Activated CD4-positive, alpha-beta T cell treated with anti-CD3 and anti-CD28 coated beads, Interleukin-2, amount 10 ng/mL, durations not matched to agents 24 days and 14 days (primary cell): ENCODE measurements around the gene BACH2. TPM values are rescaled to one million over a fixed set of nuclear protein-coding genes. Genes with fewer than 3 reads are reported as not detected.
"Not testable (repeated sequence)": the region's sequence is repeated elsewhere in the genome, so short reads cannot be mapped to it uniquely, and the experiment has no call there.

Experiments used
- DNase-seq: peaks from one replicate; pipeline ENCODE4 v3.0.0; 2022
- H3K27ac Mint-ChIP-seq: one replicate; pipeline ENCODE4 v1.8.0; 2022; ENCODE audit warnings: mild to moderate bottlenecking, mixed read lengths
- H3K27me3 Mint-ChIP-seq: one replicate; pipeline ENCODE4 v1.8.0; 2022; ENCODE audit warnings: mixed read lengths
- H3K36me3 Mint-ChIP-seq: one replicate; pipeline ENCODE4 v1.8.0; 2022; ENCODE audit warnings: low read depth, mild to moderate bottlenecking, mixed read lengths
- H3K4me1 Mint-ChIP-seq: one replicate; pipeline ENCODE4 v1.8.0; 2021; ENCODE audit warnings: mixed read lengths
- H3K4me3 Mint-ChIP-seq: one replicate; pipeline ENCODE4 v1.8.0; 2022; ENCODE audit warnings: mild to moderate bottlenecking, moderate library complexity, mixed read lengths
- H3K9me3 Mint-ChIP-seq: one replicate; pipeline ENCODE4 v1.8.0; 2021; ENCODE audit warnings: mixed read lengths
- intact Hi-C: fragments of 100-400 bp; cut with micrococcal nuclease; formaldehyde crosslinking; loops from one replicate; pipeline ENCODE4 v1.15.1; 2023
- total RNA-seq: library from RNA; stranded (reverse); gene quantifications from 2 replicates; pipeline ENCODE4 v1.2.3, GENCODE V29; 2022

Gene BACH2
- total RNA-seq, 1 donor from 2014 or later: 69.2 TPM

DNA sequence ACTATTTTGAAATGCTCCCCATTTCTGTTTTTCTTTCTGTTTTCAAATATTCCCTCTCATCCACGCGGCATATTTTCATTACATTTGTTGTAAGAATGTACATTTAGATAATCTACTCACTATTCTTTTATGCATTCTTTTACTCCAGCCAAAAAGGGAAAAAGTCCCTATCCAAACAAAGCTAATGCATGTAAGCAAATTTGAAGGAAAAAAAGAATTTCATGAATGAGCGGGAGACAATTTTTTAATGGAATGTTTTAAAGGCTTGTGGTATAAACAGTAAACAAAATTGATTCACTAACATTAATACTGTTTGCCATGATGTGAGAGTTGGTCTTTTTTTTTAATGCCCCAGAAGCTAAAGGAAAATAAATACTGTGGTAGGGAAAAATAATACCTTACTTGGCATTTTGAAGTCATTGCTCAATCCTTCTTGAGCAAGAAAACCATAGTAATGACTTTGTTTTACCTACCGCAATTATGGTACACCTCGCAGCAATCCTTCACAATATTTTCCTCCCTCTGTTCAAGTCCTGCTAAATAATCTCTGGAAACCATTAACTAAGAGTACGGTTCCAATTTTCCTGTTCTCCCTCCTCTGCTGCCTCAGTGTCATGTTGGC lies 79.0 kb downstream of the BACH2 start:
- Mint-ChIP-seq H3K9me3 (peaks cover 2% of the 10 kb centered on the region), H3K36me3 (peaks cover 16% of the 10 kb centered on the region), H3K27ac (no peak overlapping the region), H3K4me3 (no peak overlapping the region), H3K4me1 (peaks cover 39% of the 10 kb centered on the region), H3K27me3 (no peaks in the 10 kb centered on the region)
- no peak for DNase-seq
- intact Hi-C loops: loop anchor here (1.0 to 10.0 kb wide), 8 partner anchors 15 to 177 kb away; no protein-coding TSS in a partner anchor

DNA sequence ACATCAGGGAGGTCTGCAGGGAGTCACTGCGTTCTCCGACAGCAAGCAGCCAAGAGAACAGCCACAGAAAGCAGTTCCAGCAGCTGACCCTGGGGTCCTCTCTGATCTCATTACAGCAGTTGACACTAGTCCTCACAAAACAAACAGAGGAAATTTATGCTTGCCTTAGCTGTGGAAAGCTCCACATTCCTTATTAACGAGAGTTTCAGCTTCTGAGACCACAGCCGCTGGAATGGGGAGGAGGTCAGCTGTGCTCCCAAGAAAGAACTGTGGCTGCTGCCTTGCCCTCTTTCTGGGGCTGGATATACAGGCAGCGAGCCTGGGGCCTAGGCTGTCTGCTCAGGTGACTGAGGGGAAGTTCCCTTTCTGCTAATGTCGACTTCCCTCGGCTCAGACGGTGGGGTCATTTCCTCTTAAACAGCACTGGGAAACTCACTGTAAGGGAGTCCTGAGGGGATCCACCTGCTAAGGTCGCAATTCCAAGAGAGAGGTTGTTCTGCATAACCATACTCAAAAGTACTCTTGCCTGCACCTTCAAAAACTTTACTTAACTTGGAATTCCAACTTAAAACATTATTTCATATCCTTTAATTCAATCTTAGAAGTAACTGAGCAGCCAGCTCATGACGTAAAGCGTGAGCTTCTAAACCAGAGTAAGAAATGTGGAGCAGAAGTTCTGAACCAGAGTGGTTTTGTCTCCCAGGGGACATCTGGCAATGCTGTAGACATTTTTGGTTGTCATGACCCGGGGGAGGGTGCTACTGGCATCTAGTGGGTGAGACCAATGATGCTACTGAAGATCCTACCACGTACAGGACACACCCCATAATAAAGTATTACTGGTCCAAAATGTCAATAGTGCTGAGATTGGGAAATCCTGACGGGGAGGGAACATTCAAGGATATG lies 80.3 kb downstream of the BACH2 start:
- no peaks in the 10 kb centered on the region for H3K27me3 Mint-ChIP-seq
- peak overlapping the region; percentile 48 for H3K4me3 Mint-ChIP-seq
- intact Hi-C loops: loop anchor here (2.0 to 10.0 kb wide), 2 partner anchors 26 to 178 kb away; no protein-coding TSS in a partner anchor
- peaks cover 40% of the 10 kb centered on the region for H3K4me1 Mint-ChIP-seq
- no peak overlapping the region for H3K27ac Mint-ChIP-seq
- no peaks in the 10 kb centered on the region for H3K9me3 Mint-ChIP-seq
- peaks cover 14% of the 10 kb centered on the region for H3K36me3 Mint-ChIP-seq
- DNase-seq: peak; percentile 79

DNA sequence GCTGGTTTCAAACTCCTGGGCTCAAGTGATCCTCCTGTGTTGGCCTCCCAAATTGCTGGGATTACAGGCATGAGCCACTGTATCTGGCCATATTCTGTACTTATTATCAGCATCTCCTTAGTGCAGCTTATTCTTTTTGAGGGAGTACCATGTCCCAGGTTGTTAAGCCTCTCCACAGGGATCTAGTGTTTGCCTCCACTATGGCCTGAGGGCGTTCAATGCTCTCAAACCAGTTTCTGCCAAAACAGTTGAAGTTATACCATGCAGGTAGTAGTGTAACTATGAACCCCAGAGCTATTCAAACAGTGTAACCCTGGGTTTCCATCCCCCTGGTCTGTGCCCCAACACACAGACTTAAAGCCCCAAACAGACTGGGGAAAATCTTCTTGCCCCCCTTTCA lies 81.7 kb downstream of the BACH2 start:
- H3K36me3 Mint-ChIP-seq: peaks cover 16% of the 10 kb centered on the region
- no peak for DNase-seq
- no peak overlapping the region for H3K27ac Mint-ChIP-seq

DNA sequence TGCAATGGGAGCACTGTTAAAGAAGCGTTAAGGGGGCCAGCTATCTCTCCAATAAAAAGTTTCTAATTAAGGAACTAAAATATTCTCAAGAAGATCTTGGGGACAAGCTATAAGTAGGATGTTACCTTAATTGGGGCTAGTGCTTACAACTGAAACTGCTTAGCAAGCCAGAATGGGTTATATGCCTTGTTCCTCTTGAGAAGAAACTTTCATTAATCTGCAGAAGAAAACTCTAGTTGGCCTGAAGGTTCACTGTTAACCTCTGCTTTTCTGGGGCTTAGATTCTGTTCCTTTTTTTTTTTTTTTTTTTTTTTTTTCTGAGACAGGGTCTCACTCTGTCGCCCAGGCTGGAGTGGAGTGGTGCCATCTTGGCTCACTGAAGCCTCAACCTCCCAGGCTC lies 82.2 kb downstream of the BACH2 start:
- no peak for DNase-seq
- H3K9me3 Mint-ChIP-seq: no peaks in the 10 kb centered on the region
- peaks cover 18% of the 10 kb centered on the region for H3K36me3 Mint-ChIP-seq
- H3K4me3 Mint-ChIP-seq: no peak overlapping the region
- intact Hi-C loops: loop anchor here (10.0 kb wide), 1 partner anchor 180 kb away; no protein-coding TSS in a partner anchor
- no peaks in the 10 kb centered on the region for H3K27me3 Mint-ChIP-seq
- H3K27ac Mint-ChIP-seq: no peak overlapping the region
- peaks cover 44% of the 10 kb centered on the region for H3K4me1 Mint-ChIP-seq

More for the DNA sequence above, 81.7 kb downstream of the BACH2 start:
- Mint-ChIP-seq H3K4me3 (no peak overlapping the region), H3K4me1 (peaks cover 41% of the 10 kb centered on the region), H3K9me3 (no peaks in the 10 kb centered on the region), H3K27me3 (no peaks in the 10 kb centered on the region)
- intact Hi-C loops: loop anchor here (10.0 kb wide), 1 partner anchor 180 kb away; no protein-coding TSS in a partner anchor

DNA sequence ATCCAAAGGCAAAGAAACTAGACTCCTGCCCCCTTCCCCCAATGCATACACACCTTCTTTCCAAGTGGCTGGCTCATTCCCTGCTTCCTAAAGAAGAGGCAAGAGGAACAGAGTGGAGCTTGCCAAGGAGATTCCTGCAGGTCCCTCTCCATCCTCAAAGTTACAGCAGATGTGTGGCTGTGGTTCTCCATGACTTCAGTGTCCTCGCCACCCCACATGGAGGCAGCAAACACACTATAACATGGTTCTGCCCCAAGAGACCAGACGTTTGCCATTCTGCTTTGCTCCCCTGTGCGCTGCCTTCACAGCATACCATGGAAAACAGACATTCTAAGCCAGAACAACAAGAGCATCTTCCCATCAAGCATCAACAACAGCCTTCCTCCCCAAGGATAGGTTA lies 84.4 kb downstream of the BACH2 start:
- Mint-ChIP-seq H3K36me3 (peaks cover 28% of the 10 kb centered on the region), H3K9me3 (no peaks in the 10 kb centered on the region), H3K27ac (no peak overlapping the region), H3K4me1 (peaks cover 47% of the 10 kb centered on the region), H3K4me3 (no peak overlapping the region), H3K27me3 (no peaks in the 10 kb centered on the region)
- intact Hi-C loops: loop anchor here (10.0 kb wide), 1 partner anchor 183 kb away; no protein-coding TSS in a partner anchor
- no peak for DNase-seq

DNA sequence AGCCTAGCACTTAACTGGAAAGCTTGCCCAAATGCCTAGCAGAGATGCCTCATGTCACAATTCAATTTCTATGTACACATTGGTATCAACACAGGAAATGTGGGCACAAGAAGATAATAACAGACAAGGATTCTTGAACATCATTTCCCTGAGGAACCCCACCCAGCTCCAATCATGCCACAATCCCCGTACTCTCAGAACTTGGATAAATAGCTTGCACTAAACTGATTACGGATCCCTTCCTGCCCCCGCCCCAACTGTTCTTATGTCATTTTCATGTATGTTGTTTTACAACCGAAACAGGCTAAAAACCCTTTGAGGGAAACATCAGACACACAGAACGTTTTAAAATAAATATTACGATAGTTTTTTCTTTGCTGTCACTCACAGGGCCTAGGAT lies 87.1 kb downstream of the BACH2 start:
- peaks cover 46% of the 10 kb centered on the region for H3K36me3 Mint-ChIP-seq
- no peaks in the 10 kb centered on the region for H3K27me3 Mint-ChIP-seq
- H3K9me3 Mint-ChIP-seq: no peaks in the 10 kb centered on the region
- no peak for DNase-seq
- H3K4me3 Mint-ChIP-seq: no peak overlapping the region
- peak overlapping the region; percentile 27 for H3K27ac Mint-ChIP-seq
- intact Hi-C loops: no loop called here
- H3K4me1 Mint-ChIP-seq: peaks cover 35% of the 10 kb centered on the region

DNA sequence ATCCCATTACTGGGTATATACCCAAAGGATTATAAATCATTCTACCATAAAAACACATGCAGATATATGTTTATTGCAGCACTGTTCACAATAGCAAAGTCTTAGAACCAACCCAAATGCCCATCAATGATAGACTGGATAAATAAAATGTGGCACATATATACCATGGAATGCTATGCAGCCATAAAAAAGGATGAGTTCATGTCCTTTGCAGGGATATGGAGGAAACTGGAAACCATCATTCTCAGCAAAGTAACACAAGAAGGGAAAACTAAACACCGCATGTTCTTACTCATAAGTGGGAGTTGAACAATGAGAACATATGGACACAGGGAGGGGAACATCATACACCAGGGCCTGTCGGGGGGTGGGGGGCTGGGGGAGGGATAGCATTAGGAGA lies 88.0 kb downstream of the BACH2 start:
- peaks cover 38% of the 10 kb centered on the region for H3K4me1 Mint-ChIP-seq
- H3K27ac Mint-ChIP-seq, H3K9me3 Mint-ChIP-seq, H3K4me3 Mint-ChIP-seq, H3K27me3 Mint-ChIP-seq, DNase-seq, intact Hi-C loops: not testable (repeated sequence)
- peaks cover 54% of the 10 kb centered on the region for H3K36me3 Mint-ChIP-seq

DNA sequence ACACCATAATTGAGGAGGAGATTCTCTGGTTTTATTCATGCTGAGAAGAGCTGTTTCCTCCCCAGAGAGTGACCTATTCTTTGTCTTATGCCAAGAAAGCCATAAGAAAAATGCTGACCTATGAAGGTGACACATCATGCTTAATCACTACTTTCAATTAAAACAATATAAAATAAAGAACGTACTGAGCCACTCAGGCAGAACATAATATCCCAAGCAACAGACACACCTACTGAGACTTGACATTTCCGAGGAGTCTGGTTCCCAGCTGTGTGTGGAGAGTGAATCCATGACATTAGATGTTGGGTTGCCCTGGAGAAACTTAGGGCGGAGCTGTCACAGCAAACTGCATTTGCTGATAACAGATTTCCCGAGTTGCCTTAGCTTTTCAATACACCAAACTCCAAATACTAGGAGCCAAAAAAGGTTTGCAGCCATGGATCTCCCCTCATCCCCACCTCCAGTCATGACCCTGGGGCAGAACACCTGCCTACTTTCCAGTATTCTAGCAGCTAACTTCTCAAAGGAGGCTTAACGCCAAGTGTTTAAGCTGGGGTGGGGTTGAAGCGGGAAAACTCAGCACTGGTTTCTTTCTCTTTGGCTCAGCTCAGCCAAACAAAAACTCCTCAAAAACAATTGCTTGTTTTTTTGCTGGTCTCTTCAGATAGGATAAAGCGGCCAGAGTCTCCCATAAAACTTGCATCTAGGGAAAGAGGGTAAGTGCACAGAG lies 92.2 kb downstream of the BACH2 start:
- Mint-ChIP-seq H3K27me3 (no peaks in the 10 kb centered on the region), H3K9me3 (no peaks in the 10 kb centered on the region), H3K4me1 (peaks cover 33% of the 10 kb centered on the region), H3K4me3 (no peak overlapping the region), H3K36me3 (peaks cover 67% of the 10 kb centered on the region), H3K27ac (no peak overlapping the region)
- intact Hi-C loops: no loop called here
- no peak for DNase-seq

DNA sequence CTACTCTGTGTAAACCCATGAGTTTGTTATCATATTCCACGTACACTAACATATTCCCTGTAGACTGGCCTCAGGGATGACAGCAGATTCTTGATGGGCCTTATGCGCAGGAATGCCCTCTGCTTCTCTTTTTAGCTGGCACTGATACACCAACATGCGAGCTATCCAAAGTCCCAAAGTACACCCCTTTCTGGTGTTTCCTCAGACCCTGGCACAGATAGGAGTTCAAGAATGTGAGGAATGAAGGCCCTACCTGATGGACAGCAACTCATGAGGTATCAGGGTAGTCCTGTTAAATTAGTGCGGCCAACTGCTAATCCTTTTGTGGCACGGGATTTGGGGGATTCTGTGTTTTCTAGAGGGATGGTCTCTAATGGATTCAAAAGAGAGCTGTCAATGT lies 93.0 kb downstream of the BACH2 start:
- no peaks in the 10 kb centered on the region for H3K27me3 Mint-ChIP-seq
- no peaks in the 10 kb centered on the region for H3K9me3 Mint-ChIP-seq
- H3K4me3 Mint-ChIP-seq: no peak overlapping the region
- peaks cover 36% of the 10 kb centered on the region for H3K4me1 Mint-ChIP-seq
- peaks cover 72% of the 10 kb centered on the region for H3K36me3 Mint-ChIP-seq
- H3K27ac Mint-ChIP-seq: no peak overlapping the region
- intact Hi-C loops: loop anchor here (2.0 kb wide), 1 partner anchor 15 kb away; no protein-coding TSS in a partner anchor
- DNase-seq: no peak

DNA sequence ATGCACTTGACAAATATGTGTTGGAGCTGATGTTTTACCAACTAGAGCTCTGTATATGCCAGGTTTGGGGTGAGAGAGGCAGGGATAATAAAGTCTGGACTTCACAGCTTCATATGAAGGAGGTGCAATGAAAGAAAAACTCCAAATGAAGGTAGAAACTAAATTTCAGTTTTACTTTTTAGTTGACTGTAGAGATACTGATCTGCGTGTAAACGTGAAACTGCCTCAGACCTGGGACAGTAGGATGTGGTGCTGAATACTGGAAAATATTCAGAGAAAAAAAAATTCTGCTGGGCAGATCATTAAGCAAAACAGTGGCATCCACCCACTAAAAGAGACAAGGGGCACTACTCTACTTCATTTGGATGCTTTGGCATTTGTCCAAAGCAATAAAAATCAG lies 94.5 kb downstream of the BACH2 start:
- intact Hi-C loops: loop anchor here (1.0 to 2.0 kb wide), 3 partner anchors 8 to 16 kb away; no protein-coding TSS in a partner anchor
- peaks cover 36% of the 10 kb centered on the region for H3K4me1 Mint-ChIP-seq
- H3K36me3 Mint-ChIP-seq: peaks cover 79% of the 10 kb centered on the region
- peak; percentile 80 for DNase-seq
- peak overlapping the region; percentile 58 for H3K4me3 Mint-ChIP-seq
- H3K27me3 Mint-ChIP-seq: no peaks in the 10 kb centered on the region
- peak overlapping the region; percentile 82 for H3K27ac Mint-ChIP-seq
- H3K9me3 Mint-ChIP-seq: peaks cover 7% of the 10 kb centered on the region

DNA sequence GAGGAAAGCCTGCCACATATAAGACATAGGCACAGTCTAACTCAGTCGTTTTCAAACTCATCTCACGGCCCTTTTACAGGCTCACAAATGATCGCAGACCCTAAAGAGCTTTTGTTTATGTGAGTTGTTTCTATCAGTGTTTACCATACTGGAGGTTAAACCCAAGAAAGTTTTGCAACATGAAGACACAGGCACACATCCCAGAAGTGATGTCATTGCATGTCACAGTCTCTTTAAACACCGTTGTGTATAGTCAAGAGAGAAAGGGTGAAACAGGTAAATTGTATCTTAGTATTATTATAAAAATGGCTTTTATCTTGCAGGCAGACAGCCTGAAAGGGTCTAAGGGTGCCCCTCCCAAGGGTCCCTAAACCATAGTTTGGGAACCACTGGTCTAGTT lies 96.7 kb downstream of the BACH2 start:
- no peak overlapping the region for H3K4me3 Mint-ChIP-seq
- peak; percentile 49 for DNase-seq
- H3K4me1 Mint-ChIP-seq: peaks cover 42% of the 10 kb centered on the region
- H3K27ac Mint-ChIP-seq: no peak overlapping the region
- intact Hi-C loops: loop anchor here (10.0 kb wide), 1 partner anchor 385 kb away; the partner anchor contains the start of gene MAP3K7
- H3K27me3 Mint-ChIP-seq: no peaks in the 10 kb centered on the region
- peaks cover 7% of the 10 kb centered on the region for H3K9me3 Mint-ChIP-seq
- H3K36me3 Mint-ChIP-seq: peaks cover 67% of the 10 kb centered on the region

DNA sequence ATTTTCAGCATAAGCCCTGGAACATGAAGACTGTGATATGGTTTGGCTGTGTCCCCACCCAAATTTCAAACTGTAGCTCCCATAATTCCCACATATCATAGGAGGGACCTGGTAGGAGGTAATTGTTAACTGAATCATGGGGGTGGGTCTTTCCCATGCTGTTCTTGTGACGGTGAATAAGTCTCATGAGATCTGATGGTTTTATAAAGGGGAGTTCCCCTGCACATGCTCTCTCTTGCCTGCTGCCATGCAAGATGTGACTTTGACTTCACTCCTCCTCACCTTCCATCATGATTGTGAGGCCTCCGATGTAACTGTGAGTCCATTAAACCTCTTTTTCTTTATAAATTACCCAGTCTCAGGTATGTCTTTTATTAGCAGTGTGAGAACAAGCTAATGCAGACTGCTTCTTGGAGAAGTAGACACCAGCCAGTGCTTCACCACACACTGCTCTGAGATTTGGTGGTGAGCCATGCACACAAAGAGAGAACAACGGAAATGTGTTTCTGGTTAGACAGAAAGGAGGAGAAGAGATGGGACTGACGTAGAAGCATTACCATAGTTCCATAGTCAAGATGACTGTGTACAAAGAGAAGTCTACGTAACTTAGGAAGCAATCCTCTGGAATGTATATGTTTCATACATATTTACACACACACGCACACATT lies 97.8 kb downstream of the BACH2 start:
- H3K27me3 Mint-ChIP-seq: no peaks in the 10 kb centered on the region
- intact Hi-C loops: loop anchor here (10.0 kb wide), 1 partner anchor 386 kb away; the partner anchor contains the start of gene MAP3K7
- peak overlapping the region; percentile 42 for H3K27ac Mint-ChIP-seq
- H3K4me3 Mint-ChIP-seq: no peak overlapping the region
- peaks cover 62% of the 10 kb centered on the region for H3K36me3 Mint-ChIP-seq
- DNase-seq: peak; percentile 66
- H3K4me1 Mint-ChIP-seq: peaks cover 43% of the 10 kb centered on the region
- H3K9me3 Mint-ChIP-seq: peaks cover 7% of the 10 kb centered on the region
